H7 (cell line): ENCODE data around the gene GABRG3. TPM values are rescaled to one million over a fixed set of nuclear protein-coding genes. Genes with fewer than 3 reads are reported as not detected.

ENCODE experiments used
- DNase-seq: peaks from one replicate; pipeline ENCODE4 v3.0.0; 2012
- H3K27me3 ChIP-seq: 2 replicates; pipeline ENCODE4 v1.6.0; 2011; ENCODE audit warnings: mild to moderate bottlenecking, low read length; ENCODE audit not compliant: control insufficient read depth, insufficient read depth
- H3K36me3 ChIP-seq: replicated peaks from 2 replicates; pipeline ENCODE4 v1.5.1; 2011; ENCODE audit warnings: low read length; ENCODE audit not compliant: control insufficient read depth, insufficient read depth
- H3K4me3 ChIP-seq: 2 replicates; pipeline ENCODE4 v1.5.1; 2011; ENCODE audit warnings: low read depth, mild to moderate bottlenecking, control low read depth, low read length, moderate library complexity; ENCODE audit not compliant: insufficient read depth
- total RNA-seq: library from RNA; depleted of rRNA; stranded (reverse); fragments of >200 nt; shearing (Covaris generic); gene quantifications from 2 replicates; pipeline ENCODE4 v1.2.3, GENCODE V29; 2014

GABRG3 gene
- total RNA-seq, 1 experiment from 2014 or later, result 0.42 TPM

- H3K27me3 ChIP-seq, result no peaks in the 10 kb centered on the region
- no peak for DNase-seq
- H3K36me3 ChIP-seq, result no peaks in the 10 kb centered on the region
- H3K4me3 ChIP-seq, result no peak overlapping the region
Observed at GRCh38 chr15:27124287-27124871, 153.4 kb downstream of the GABRG3 start.

- no peak overlapping the region for H3K4me3 ChIP-seq
- DNase-seq, result no peak
- H3K36me3 ChIP-seq, result no peaks in the 10 kb centered on the region
Observed at GRCh38 chr15:27125185-27125584, 154.2 kb downstream of the GABRG3 start.

GRCh38 chr15:27126449-27126848 lies 155.5 kb downstream of the GABRG3 start:
- Histone ChIP-seq H3K27me3 (no peaks in the 10 kb centered on the region), H3K4me3 (no peak overlapping the region), H3K36me3 (no peaks in the 10 kb centered on the region)
- DNase-seq, result no peak

More at GRCh38 chr15:27125185-27125584, 154.2 kb downstream of the GABRG3 start:
- no peaks in the 10 kb centered on the region for H3K27me3 ChIP-seq

GRCh38 chr15:27127815-27128570 lies 157.0 kb downstream of the GABRG3 start:
- no peaks in the 10 kb centered on the region for H3K36me3 ChIP-seq
- no peak overlapping the region for H3K4me3 ChIP-seq
- DNase-seq, result no peak
- H3K27me3 ChIP-seq, result no peaks in the 10 kb centered on the region

GRCh38 chr15:27133249-27133648 lies 162.3 kb downstream of the GABRG3 start:
- Histone ChIP-seq H3K27me3 (no peaks in the 10 kb centered on the region), H3K4me3 (no peak overlapping the region), H3K36me3 (no peaks in the 10 kb centered on the region)
- no peak for DNase-seq

GRCh38 chr15:27134481-27134880 lies 163.5 kb downstream of the GABRG3 start:
- Histone ChIP-seq H3K36me3 (no peaks in the 10 kb centered on the region), H3K4me3 (no peak overlapping the region), H3K27me3 (no peaks in the 10 kb centered on the region)
- no peak for DNase-seq

GRCh38 chr15:27135151-27135550 lies 164.2 kb downstream of the GABRG3 start:
- no peaks in the 10 kb centered on the region for H3K27me3 ChIP-seq
- no peak for DNase-seq
- H3K4me3 ChIP-seq, result no peak overlapping the region
- no peaks in the 10 kb centered on the region for H3K36me3 ChIP-seq

- DNase-seq, result no peak
- Histone ChIP-seq H3K36me3 (no peaks in the 10 kb centered on the region), H3K4me3 (no peak overlapping the region), H3K27me3 (no peaks in the 10 kb centered on the region)
Observed at GRCh38 chr15:27137127-27137526, 166.1 kb downstream of the GABRG3 start.

- no peak overlapping the region for H3K4me3 ChIP-seq
- no peaks in the 10 kb centered on the region for H3K27me3 ChIP-seq
- no peaks in the 10 kb centered on the region for H3K36me3 ChIP-seq
- peak; percentile 25 for DNase-seq
Observed at GRCh38 chr15:27165590-27165989, 194.6 kb downstream of the GABRG3 start.

GRCh38 chr15:27166917-27167316 lies 195.9 kb downstream of the GABRG3 start:
- H3K4me3 ChIP-seq, result no peak overlapping the region
- no peaks in the 10 kb centered on the region for H3K27me3 ChIP-seq
- no peak for DNase-seq
- H3K36me3 ChIP-seq, result no peaks in the 10 kb centered on the region

GRCh38 chr15:27167738-27168137 lies 196.8 kb downstream of the GABRG3 start:
- Histone ChIP-seq H3K27me3 (no peaks in the 10 kb centered on the region), H3K4me3 (no peak overlapping the region), H3K36me3 (no peaks in the 10 kb centered on the region)
- DNase-seq, result no peak

- H3K27me3 ChIP-seq, result no peaks in the 10 kb centered on the region; the same call in 1 of the 2 replicates
- H3K4me3 ChIP-seq, result no peak overlapping the region
- no peaks in the 10 kb centered on the region for H3K36me3 ChIP-seq
- no peak for DNase-seq
Observed at GRCh38 chr15:27170851-27171250, 199.9 kb downstream of the GABRG3 start.

GRCh38 chr15:27172821-27173220 lies 201.8 kb downstream of the GABRG3 start:
- DNase-seq, result no peak
- H3K36me3 ChIP-seq, result no peaks in the 10 kb centered on the region
- H3K4me3 ChIP-seq, result no peak overlapping the region
- H3K27me3 ChIP-seq, result no peaks in the 10 kb centered on the region; the same call in 1 of the 2 replicates

GRCh38 chr15:27175472-27176153 lies 204.6 kb downstream of the GABRG3 start:
- Histone ChIP-seq H3K4me3 (no peak overlapping the region), H3K36me3 (no peaks in the 10 kb centered on the region), H3K27me3 (no peaks in the 10 kb centered on the region; the same call in 1 of the 2 replicates)
- DNase-seq, result no peak
